ENCODE data around the gene LMAN2L.
"Not testable (repeated sequence)": the region's sequence is repeated elsewhere in the genome, so short reads cannot be mapped to it uniquely, and the experiment has no call there.

The LMAN2L gene

GRCh38 chr2:96687266-96687665 is 52.6 kb downstream of the LMAN2L start:
- DNase-seq, result no peak

- no peak for DNase-seq
These were observed 54.0 kb downstream of the LMAN2L start for GRCh38 chr2:96685577-96686459.

GRCh38 chr2:96684883-96685576 is 54.8 kb downstream of the LMAN2L start:
- no peak for DNase-seq

GRCh38 chr2:96683972-96684820 is 55.7 kb downstream of the LMAN2L start:
- DNase-seq, result no peak

- no peak for DNase-seq
These were observed 56.6 kb downstream of the LMAN2L start for GRCh38 chr2:96683307-96683706.

- DNase-seq, result no peak
These were observed 58.3 kb downstream of the LMAN2L start for GRCh38 chr2:96681540-96681939.

- DNase-seq, result no peak
These were observed 59.2 kb downstream of the LMAN2L start for GRCh38 chr2:96680561-96681141.

- no peak for DNase-seq
These were observed 60.0 kb downstream of the LMAN2L start for GRCh38 chr2:96679848-96680247.

- no peak for DNase-seq
These were observed 70.2 kb downstream of the LMAN2L start for GRCh38 chr2:96669539-96670215.

GRCh38 chr2:96668771-96669170 is 71.1 kb downstream of the LMAN2L start:
- DNase-seq, result no peak

GRCh38 chr2:96665717-96666116 is 74.1 kb downstream of the LMAN2L start:
- not testable (repeated sequence) for DNase-seq

GRCh38 chr2:96665083-96665569 is 74.7 kb downstream of the LMAN2L start:
- no peak for DNase-seq

- no peak for DNase-seq
These were observed 75.4 kb downstream of the LMAN2L start for GRCh38 chr2:96664366-96664925.

- no peak for DNase-seq
These were observed 76.0 kb downstream of the LMAN2L start for GRCh38 chr2:96663829-96664228.

GRCh38 chr2:96663177-96663576 is 76.7 kb downstream of the LMAN2L start:
- DNase-seq, result no peak

GRCh38 chr2:96662360-96662759 is 77.5 kb downstream of the LMAN2L start:
- no peak for DNase-seq

- DNase-seq, result no peak
These were observed 78.5 kb downstream of the LMAN2L start for GRCh38 chr2:96661324-96661723.

- no peak for DNase-seq
These were observed 83.3 kb downstream of the LMAN2L start for GRCh38 chr2:96656540-96656939.
